Mucosa of stomach (tissue), 1 donor: ENCODE results near the gene AKAP12.

Experiments used
- H3K27me3 ChIP-seq: one replicate; pipeline ENCODE4 v1.7.0; 2013; ENCODE audit warnings: mild to moderate bottlenecking, low read length; ENCODE audit not compliant: control insufficient read depth, insufficient read depth
- H3K36me3 ChIP-seq: one replicate; pipeline ENCODE4 v1.7.0; 2013; ENCODE audit warnings: low read length; ENCODE audit not compliant: control insufficient read depth, insufficient read depth
- H3K4me1 ChIP-seq: one replicate; pipeline ENCODE4 v1.7.0; 2013; ENCODE audit warnings: mild to moderate bottlenecking, low read length; ENCODE audit not compliant: control insufficient read depth, insufficient read depth
- H3K4me3 ChIP-seq: one replicate; pipeline ENCODE4 v1.7.0; 2013; ENCODE audit warnings: low read length
- H3K9ac ChIP-seq: one replicate; pipeline ENCODE4 v1.7.0; 2013; ENCODE audit warnings: mild to moderate bottlenecking, low read length, moderate library complexity
- H3K9me3 ChIP-seq: one replicate; pipeline ENCODE4 v1.7.0; 2013; ENCODE audit warnings: mild to moderate bottlenecking, low read length, moderate library complexity; ENCODE audit not compliant: control insufficient read depth
- donor health status: Pancreatic carcinoma.

The AKAP12 gene

GRCh38 chr6:151399679-151400078 lies 159.9 kb downstream of the AKAP12 start:
- Histone ChIP-seq H3K9ac (no peak overlapping the region), H3K36me3 (no peaks in the 10 kb centered on the region), H3K4me1 (peaks cover 14% of the 10 kb centered on the region), H3K4me3 (no peak overlapping the region), H3K9me3 (no peaks in the 10 kb centered on the region), H3K27me3 (no peaks in the 10 kb centered on the region)

GRCh38 chr6:151400473-151400872 lies 160.7 kb downstream of the AKAP12 start:
- H3K4me1 ChIP-seq, result peaks cover 14% of the 10 kb centered on the region
- no peaks in the 10 kb centered on the region for H3K36me3 ChIP-seq

GRCh38 chr6:151402228-151402627 lies 162.5 kb downstream of the AKAP12 start:
- Histone ChIP-seq H3K4me3 (no peak overlapping the region), H3K36me3 (no peaks in the 10 kb centered on the region), H3K9me3 (no peaks in the 10 kb centered on the region), H3K4me1 (peaks cover 14% of the 10 kb centered on the region), H3K9ac (no peak overlapping the region), H3K27me3 (no peaks in the 10 kb centered on the region)

More at GRCh38 chr6:151400473-151400872, 160.7 kb downstream of the AKAP12 start:
- Histone ChIP-seq H3K9ac (no peak overlapping the region), H3K9me3 (no peaks in the 10 kb centered on the region), H3K27me3 (no peaks in the 10 kb centered on the region), H3K4me3 (no peak overlapping the region)

GRCh38 chr6:151403919-151404308 lies 164.1 kb downstream of the AKAP12 start:
- H3K36me3 ChIP-seq, result no peaks in the 10 kb centered on the region
- H3K9ac ChIP-seq, result no peak overlapping the region
- peaks cover 14% of the 10 kb centered on the region for H3K4me1 ChIP-seq
- no peaks in the 10 kb centered on the region for H3K27me3 ChIP-seq
- no peaks in the 10 kb centered on the region for H3K9me3 ChIP-seq
- H3K4me3 ChIP-seq, result no peak overlapping the region
